ENCODE data around the gene SLC12A7.

DNA sequence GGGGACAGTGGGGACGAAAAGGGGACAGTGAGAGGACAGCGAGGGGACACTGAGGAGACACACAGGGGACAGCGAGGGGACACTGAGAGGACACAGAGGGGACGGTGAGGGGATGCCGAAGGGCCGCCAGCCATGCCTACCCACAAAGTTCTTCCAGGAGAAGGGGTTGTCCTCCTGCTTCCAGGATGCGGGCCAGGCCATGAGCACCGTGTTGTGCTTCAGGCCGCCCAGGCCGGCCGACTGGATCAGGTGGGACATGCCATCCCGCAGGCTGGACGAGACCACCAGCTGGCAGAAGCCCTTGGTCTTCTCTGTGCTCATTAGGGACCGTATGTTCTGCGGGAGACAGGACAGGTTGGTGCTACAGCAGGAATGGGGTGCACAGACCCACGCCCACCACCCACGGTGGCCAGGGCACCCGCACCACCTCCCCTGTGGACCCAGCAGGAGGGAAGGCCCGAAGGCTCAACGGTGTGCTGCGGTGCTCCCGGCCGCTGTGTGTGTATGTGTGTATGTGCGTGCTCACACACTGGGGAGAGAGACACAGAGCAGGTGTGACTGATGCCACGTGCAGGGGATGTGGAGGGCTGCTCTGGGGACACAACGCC lies 46.6 kb downstream of the SLC12A7 start:
- TF ChIP-seq, protein P1, sequence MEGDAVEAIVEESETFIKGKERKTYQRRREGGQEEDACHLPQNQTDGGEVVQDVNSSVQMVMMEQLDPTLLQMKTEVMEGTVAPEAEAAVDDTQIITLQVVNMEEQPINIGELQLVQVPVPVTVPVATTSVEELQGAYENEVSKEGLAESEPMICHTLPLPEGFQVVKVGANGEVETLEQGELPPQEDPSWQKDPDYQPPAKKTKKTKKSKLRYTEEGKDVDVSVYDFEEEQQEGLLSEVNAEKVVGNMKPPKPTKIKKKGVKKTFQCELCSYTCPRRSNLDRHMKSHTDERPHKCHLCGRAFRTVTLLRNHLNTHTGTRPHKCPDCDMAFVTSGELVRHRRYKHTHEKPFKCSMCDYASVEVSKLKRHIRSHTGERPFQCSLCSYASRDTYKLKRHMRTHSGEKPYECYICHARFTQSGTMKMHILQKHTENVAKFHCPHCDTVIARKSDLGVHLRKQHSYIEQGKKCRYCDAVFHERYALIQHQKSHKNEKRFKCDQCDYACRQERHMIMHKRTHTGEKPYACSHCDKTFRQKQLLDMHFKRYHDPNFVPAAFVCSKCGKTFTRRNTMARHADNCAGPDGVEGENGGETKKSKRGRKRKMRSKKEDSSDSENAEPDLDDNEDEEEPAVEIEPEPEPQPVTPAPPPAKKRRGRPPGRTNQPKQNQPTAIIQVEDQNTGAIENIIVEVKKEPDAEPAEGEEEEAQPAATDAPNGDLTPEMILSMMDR (conservative IDR thresholded peaks at IDR 0.05): no peak
- no peak for TF ChIP-seq ZFX (IDR thresholded peaks at IDR 0.05)
